ENCODE measurements around the gene SNTG2.

GRCh38 chr2:1024981-1025380, 74.3 kb downstream of the SNTG2 start:
- TF ChIP-seq POLR2A (IDR thresholded peaks at IDR 0.05) = no peak
- no peak for TF ChIP-seq CTCF (IDR thresholded peaks at IDR 0.05)

Data from esophagus squamous epithelium (tissue), 4 donors.